ENCODE measurements around the gene WDR18.
A peak's percentile ranks its signal among the peaks of the same experiment; 100 is the strongest.

The WDR18 gene

GRCh38 chr19:1009041-1009980, 25.2 kb downstream of the WDR18 start:
- DNase-seq, result no peak

GRCh38 chr19:1009981-1010538, 25.9 kb downstream of the WDR18 start:
- DNase-seq, result no peak

GRCh38 chr19:1010586-1011510, 26.7 kb downstream of the WDR18 start:
- no peak for DNase-seq

GRCh38 chr19:1011831-1012333, 27.7 kb downstream of the WDR18 start:
- DNase-seq, result no peak

- no peak for DNase-seq
Measured at GRCh38 chr19:1012334-1012733, 28.2 kb downstream of the WDR18 start.

GRCh38 chr19:1013218-1013617, 29.1 kb downstream of the WDR18 start:
- no peak for DNase-seq

GRCh38 chr19:1014161-1015060, 30.3 kb downstream of the WDR18 start:
- no peak for DNase-seq

- DNase-seq, result no peak
Measured at GRCh38 chr19:1015061-1015781, 31.1 kb downstream of the WDR18 start.

- DNase-seq, result no peak
Measured at GRCh38 chr19:1015782-1016646, 31.9 kb downstream of the WDR18 start.

GRCh38 chr19:1016647-1017114, 32.5 kb downstream of the WDR18 start:
- DNase-seq, result no peak

- no peak for DNase-seq
Measured at GRCh38 chr19:1017115-1017905, 33.2 kb downstream of the WDR18 start.

- DNase-seq, result no peak
Measured at GRCh38 chr19:1017906-1018305, 33.8 kb downstream of the WDR18 start.

GRCh38 chr19:1018393-1018792, 34.2 kb downstream of the WDR18 start:
- no peak for DNase-seq

GRCh38 chr19:1018932-1019615, 34.9 kb downstream of the WDR18 start:
- no peak for DNase-seq

- no peak for DNase-seq
Measured at GRCh38 chr19:1019616-1019961, 35.4 kb downstream of the WDR18 start.

GRCh38 chr19:1019980-1020867, 36.1 kb downstream of the WDR18 start:
- DNase-seq, result no peak

- peak; percentile 98 for DNase-seq
Measured at GRCh38 chr19:1020868-1021425, 36.8 kb downstream of the WDR18 start, which contains the start of gene TMEM259. Gene TMEM259, minus strand, starts transcription at chr19:1021123. Its CDS starts 127 bp downstream, at chr19:1020996.
